HG03457 (cell line): ENCODE results near the gene PRKAR2B.
"Not testable (repeated sequence)": the region's sequence is repeated elsewhere in the genome, so short reads cannot be mapped to it uniquely, and the experiment has no call there.

Experiments used
- ATAC-seq: cut with Tn5 transposase; IDR thresholded peaks from one replicate; pipeline ENCODE4 v1.9.1; 2021; ENCODE audit warnings: moderate number of reproducible peaks; ENCODE audit not compliant: unreplicated experiment

Gene PRKAR2B

DNA sequence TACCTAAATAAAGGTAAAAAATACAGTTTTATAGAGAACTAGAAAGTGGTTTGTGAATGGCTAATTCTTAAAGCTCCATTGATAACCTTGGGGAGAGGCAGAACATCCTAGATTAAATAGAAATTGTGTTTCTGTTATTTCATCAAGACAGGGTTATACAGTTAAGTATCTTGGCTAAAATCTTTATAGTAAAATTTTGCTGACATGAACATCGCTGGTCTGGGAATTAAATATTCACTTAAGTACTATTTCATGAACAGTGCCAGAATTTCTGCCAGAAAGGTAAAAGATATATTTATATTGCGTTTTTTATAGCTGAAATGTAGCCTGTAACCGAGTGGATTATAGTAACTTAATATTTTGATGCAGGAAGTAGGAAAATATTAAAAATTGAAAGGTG lies 70.6 kb downstream of the PRKAR2B start:
- ATAC-seq = no peak

DNA sequence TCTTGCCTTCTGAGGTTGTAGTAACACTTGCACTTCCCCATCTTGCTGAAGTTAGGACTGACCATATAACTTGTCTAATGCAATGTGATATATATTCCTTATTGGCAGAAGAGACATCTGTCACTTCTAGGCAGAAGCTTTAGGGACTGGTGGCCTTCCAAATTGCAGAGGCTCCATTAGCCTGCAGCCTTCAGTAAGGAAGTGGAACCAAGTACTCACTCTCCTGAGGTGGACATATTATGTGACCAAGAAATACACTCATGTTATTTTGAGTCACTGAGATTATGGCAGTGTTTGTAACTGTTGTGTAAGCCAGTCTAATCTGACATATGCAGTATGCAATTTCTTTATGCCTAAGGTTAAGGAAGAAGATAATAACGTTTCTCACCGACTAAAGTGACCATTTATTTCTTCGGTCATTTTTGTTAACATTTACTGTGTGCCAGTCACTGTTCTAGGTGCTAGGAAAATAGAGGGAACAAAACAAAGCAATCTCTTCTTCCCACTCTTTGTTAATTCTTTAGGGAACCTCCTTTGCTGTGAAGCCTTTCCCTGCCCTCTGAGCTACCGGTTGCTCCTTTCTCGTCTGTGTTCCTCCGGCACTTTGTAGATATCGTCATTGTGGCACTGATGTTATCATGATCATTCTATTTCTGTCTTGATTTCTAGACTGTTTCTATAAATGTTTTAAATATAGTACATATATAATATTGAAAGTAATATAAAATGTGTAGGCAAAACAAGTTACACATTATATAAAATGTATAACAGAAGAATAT lies 71.4 kb downstream of the PRKAR2B start:
- no peak for ATAC-seq

GRCh38 chr7:107118109-107118900 lies 73.8 kb downstream of the PRKAR2B start:
- no peak for ATAC-seq

GRCh38 chr7:107119376-107120105 lies 75.0 kb downstream of the PRKAR2B start:
- ATAC-seq = no peak

DNA sequence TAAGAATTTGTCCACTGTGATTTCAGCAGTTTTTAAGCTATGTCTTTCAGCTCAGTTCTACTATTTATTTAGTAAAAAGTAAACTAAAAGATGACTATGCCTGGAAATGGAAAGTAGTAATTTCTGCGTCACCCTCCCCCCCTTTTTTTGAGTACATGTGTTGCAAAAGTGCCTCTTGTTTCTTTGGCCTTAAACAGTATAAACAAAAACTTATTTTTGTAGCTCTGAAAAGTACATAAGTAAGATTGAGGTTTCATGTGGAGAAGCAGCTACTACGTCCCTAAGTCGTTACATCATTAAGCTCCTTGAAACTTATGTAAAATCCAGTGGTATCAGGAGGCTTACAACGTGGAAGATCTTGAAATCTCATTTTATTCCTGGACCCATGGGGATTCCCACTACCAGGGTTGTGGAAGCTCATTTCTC lies 78.0 kb downstream of the PRKAR2B start:
- ATAC-seq = no peak

DNA sequence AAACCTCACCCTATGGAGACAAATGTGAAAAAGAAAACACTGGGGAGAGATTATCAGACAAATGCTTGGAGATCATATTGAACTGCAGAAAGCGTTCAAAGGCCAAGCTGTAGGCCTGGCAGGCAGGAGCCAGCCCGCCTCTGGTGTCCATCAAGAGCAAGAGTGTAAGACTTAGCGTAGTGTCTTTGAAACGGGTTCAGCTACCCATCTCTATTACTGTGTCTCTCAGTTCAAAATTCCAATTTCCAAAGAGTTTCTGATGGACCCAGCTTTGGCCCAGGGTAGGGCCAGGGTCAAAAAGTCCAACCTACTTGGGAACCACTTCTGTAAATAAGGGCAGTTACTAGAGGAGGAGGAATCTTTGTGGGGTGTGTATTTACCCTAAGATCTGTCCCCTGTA lies 78.9 kb downstream of the PRKAR2B start:
- no peak for ATAC-seq

DNA sequence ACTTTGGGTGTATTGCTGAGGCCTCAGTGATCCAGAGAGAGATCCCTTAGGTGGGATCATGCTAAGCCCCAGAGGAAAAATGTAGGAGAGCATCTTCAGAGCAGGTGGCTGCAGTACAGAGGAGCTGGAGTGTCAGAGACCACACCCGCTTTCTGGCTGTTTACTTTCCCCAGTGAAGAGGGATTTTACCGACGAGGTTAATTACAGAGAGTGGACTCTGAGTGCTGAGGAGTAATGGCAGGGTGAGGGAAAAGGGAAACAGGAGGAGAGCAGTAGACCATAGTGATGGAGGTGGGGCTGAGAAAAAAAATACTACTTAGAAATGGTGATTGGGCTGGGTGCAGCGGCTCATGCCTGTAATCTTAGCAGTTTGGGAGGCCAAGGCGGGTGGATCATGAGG lies 81.0 kb downstream of the PRKAR2B start:
- ATAC-seq = no peak

DNA sequence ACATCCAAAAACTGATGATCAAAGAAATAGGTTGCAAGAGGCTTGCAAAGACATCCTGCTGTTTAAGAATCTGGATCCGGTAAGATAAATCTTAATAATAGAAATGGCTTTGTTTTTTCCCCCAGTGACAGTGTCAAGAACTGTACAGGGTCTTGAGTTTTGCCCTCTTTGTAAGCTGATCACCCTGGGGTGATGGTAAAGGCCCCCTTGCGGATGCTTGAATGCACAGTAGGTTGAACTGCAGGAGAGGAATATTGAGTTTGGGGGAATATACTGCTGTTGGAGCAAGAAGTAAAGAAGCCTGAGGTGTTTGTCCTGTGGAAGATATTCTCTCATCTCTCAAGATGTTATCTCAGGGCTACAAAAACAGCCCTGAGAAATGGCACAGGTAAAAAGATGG lies 83.7 kb downstream of the PRKAR2B start:
- no peak for ATAC-seq

- ATAC-seq = no peak
Measured at GRCh38 chr7:107128748-107129147, 84.2 kb downstream of the PRKAR2B start.

- no peak for ATAC-seq
Measured at GRCh38 chr7:107130487-107131220, 86.1 kb downstream of the PRKAR2B start.

DNA sequence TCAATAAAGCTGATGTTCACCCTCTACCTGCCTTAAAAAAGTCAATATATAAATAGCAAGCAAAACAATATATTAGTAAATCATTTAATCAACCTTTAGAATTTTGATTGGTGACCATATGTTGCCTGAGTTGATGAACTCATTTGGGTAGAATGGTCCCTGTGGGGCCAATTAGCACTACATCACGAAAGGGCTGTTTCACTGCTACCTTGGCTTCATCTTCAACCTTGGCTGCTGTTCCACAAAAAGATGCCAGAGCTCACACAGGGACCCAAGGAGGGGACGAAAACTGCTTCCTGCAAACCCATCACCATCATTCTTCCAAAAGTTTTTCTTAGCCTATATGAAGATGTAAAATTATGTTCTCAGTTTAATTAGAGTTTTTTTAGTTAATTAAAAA lies 88.9 kb downstream of the PRKAR2B start:
- ATAC-seq = no peak

DNA sequence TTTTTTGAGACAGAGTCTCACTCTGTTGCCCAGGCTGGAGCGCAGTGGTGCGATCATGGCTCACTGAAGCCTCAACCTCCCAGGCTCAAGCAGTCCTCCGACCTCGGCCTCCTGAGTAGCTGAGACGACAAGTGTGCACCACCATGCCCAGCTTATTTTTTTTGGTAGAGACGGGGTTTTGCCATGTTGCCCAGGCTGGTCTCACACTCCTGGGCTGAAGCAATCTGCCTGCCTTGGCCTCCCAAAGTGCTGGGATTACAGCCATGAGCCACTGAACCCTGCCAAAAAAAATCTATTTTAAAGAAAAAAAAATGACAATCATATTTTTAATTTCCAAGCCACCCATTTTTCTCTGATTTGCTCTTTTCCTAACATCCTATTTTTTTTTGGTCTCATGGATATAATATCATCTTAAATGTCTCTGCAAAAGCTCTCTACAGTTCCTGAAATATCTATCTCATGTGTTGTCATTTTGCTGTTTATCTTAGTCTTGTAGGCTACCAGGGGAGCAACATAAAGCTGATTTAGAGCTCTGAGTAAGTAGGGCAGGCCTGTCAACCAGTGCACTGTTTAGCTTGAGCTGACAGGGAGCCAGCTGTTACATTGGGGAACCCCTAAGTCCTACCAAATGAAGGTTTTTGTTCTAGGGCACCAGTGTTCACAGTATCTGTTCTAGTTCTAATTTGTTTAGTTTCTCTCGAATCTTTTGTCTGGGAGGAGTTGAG lies 94.4 kb downstream of the PRKAR2B start:
- no peak for ATAC-seq

DNA sequence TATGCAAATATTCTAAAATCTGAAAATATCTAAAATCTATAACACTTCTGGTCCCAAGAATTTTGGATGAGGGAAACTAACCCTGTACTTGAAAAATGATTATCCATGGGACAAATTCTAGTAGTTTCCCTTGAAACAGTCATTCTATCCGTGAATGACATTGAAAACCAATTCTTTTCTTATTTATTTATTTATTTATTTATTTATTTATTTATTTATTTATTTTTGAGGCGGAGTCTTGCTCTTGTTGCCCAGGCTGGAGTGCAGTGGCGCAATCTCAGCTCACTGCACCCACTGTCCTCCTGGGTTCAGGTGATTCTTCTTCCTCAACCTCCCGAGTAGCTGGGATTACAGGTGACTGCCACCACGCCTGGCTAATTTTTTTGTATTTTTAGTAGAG lies 99.4 kb downstream of the PRKAR2B start:
- not testable (repeated sequence) for ATAC-seq

DNA sequence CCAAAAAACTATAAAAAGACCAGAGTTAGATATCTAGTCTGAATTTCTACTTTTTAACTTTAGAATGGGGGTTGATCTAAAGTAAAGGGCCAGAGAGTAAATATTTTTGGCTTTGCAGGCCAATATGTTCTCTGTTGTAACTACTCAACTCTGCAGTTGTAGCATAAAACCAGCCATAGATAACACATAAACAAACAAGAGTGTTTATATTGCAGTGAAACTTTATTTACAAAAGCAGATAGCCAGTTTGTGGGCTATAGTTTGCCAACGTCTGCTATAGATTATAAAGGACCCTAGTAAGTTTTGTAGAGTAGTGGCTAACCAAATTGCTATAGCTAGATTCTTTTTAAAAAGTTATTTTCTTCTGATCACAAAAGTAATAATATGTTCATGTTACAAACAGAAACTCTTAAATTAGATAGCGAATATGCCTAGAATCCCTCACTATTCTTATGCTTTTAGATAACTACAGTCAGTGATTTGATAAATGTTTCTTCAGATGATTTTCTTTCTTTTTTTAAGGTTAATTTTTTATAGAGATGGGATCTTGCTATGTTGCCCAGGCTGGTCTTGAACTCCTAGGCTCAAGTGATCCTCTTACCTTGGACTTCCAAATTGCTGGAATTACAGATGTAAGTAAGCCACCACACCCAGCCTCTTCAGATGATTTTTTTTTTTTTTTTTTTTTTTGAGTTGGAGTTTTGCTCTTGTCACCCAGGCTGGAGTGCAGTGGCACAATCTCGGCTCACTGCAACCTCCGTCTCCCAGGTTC lies 100.7 kb downstream of the PRKAR2B start:
- ATAC-seq = no peak

- ATAC-seq = no peak
Measured at GRCh38 chr7:107147464-107148393, 103.2 kb downstream of the PRKAR2B start.

DNA sequence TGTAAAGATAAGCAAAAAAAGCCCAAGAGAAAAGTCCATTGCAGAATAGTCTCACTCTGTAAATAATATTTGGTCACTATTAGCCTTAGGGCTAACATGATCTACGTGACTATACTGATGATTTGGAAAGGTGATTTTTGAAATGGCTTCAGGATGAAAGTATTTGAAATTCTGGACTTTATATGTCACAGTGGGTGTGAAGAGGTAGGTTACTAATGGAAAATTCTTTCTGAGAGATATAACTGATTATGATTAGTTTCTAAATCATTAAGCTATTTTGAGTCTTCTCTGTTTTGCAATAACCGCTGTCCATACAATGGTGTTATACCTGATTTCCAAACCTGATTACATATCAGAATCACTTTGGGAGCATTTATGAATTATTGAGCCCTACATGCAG lies 104.2 kb downstream of the PRKAR2B start:
- no peak for ATAC-seq

DNA sequence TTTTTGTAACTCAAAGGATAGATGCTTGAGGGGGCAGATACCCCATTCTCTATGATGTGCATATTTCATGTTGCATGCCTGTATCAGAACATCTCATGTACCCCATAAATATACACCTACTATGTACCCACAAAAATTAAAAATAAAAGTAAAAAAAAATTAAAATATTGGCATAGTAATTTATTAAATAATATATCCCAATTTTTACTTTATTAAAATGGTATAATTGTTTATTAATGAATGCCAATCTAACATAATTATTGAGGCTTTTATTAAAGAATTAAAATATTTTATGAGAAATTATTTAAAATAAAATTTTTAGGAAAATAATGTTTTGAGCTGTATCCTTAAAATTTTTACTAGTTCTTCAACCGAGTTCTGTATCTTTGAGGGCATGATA lies 105.4 kb downstream of the PRKAR2B start:
- ATAC-seq = no peak

GRCh38 chr7:107150375-107151073 lies 106.0 kb downstream of the PRKAR2B start:
- no peak for ATAC-seq
